AG10803 (cell line): ENCODE results near the gene KIT.

Experiments used
- DNase-seq: peaks from one replicate; pipeline ENCODE4 v3.0.0; 2010; ENCODE audit warnings: low read depth
- H3K4me3 ChIP-seq: 2 replicates; pipeline ENCODE4 v1.5.1; 2011; ENCODE audit warnings: mild to moderate bottlenecking, low read length, control low read depth
- TF ChIP-seq, protein P1 (sequence below): conservative IDR thresholded peaks from 2 replicates; pipeline ENCODE4 v1.5.1; 2011; ENCODE audit warnings: mild to moderate bottlenecking, low read length, control low read depth, inconsistent platforms

Gene KIT

GRCh38 chr4:54661169-54661568 lies 3.4 kb downstream of the KIT start:
- DNase-seq, result peak; percentile 92
- no peak overlapping the region for H3K4me3 ChIP-seq
- TF ChIP-seq, protein P1, sequence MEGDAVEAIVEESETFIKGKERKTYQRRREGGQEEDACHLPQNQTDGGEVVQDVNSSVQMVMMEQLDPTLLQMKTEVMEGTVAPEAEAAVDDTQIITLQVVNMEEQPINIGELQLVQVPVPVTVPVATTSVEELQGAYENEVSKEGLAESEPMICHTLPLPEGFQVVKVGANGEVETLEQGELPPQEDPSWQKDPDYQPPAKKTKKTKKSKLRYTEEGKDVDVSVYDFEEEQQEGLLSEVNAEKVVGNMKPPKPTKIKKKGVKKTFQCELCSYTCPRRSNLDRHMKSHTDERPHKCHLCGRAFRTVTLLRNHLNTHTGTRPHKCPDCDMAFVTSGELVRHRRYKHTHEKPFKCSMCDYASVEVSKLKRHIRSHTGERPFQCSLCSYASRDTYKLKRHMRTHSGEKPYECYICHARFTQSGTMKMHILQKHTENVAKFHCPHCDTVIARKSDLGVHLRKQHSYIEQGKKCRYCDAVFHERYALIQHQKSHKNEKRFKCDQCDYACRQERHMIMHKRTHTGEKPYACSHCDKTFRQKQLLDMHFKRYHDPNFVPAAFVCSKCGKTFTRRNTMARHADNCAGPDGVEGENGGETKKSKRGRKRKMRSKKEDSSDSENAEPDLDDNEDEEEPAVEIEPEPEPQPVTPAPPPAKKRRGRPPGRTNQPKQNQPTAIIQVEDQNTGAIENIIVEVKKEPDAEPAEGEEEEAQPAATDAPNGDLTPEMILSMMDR, result no peak

DNA sequence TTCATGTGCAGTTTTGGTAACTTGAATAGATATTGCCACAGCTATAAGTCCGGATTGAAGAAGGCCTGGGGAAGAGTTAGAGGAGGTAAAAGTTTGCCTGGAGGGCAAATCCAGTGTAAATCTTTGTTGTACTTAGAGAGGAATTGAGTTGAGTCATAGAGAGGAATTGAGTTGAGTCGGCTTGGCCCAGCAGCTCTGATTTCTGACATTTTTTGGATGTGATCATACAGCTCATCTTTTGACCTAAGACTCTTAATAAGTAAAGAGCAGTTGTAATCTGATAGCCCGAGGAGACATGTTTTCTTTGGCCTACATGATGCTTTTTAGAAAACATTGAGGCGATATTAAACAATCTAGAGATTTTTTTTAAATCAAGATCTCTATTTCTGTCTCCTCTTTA lies 3.9 kb downstream of the KIT start:
- TF ChIP-seq, protein P1, result no peak
- no peak overlapping the region for H3K4me3 ChIP-seq
- DNase-seq, result peak; percentile 95

GRCh38 chr4:54662123-54662522 lies 4.4 kb downstream of the KIT start:
- TF ChIP-seq, protein P1, result no peak
- H3K4me3 ChIP-seq, result no peak overlapping the region
- DNase-seq, result no peak

DNA sequence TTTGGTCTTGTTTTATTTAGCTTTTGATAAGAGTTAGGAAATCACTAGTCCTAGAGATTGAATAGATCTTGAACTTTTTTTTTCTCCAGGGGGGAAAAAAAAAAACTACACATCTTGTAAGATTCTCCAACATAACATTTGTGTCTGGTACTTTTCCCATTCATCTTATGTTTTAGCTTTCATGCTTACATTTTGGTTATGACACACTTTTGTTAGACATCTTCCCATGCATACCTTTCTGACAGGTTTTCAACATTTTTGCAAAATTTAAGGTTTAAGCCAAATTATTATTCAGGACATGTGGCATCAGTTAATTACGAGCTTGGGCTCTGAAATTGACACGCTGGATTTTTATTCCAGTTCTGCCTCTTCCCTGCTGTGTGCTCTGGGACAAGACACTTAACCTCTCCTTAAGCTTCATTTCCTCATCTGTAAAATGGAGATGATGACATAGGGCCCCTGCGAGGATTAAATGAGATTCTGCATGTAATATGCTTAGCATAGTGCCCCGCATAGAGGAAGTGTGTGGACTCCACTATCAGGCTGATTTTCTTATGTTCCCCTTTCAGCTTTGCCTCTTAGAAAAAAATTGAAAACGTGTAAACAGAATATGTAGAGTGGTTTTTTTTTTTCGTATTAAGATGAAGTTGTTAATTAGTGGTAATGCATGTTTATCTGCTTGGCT lies 5.3 kb downstream of the KIT start:
- peak; percentile 53 for DNase-seq
- H3K4me3 ChIP-seq, result no peak overlapping the region
- TF ChIP-seq, protein P1, result no peak

- no peak overlapping the region for H3K4me3 ChIP-seq
- TF ChIP-seq, protein P1, result no peak
- DNase-seq, result no peak
Measured at GRCh38 chr4:54664400-54664799, 6.6 kb downstream of the KIT start.

DNA sequence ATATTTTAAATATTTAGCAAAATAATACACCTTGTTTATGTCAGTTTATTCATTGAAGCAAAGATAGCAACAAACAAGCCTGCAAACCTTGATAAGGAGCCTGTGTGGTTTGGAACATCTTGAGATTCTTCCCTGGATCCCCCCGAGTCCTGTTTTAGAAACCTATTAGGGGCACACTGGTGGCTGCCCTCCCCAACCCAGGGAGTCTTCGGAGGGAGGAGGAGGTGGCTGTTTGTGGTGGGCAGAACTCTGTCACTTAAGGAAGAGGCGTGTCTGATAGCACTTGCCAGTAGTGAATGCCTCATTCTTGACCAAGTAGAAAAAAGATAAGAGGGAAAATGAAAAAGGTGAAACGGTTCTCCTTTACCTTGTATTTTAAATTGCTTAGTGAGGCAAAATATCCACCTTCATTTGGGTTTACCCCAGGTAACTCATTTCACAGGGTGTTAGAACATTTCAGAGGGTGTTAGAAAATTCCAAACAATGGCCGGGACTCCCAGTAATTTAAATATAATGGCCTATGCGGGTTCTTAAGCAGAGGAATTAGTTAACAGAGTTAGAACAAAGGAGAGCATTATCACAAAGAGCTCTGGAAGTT lies 10.4 kb downstream of the KIT start:
- no peak for DNase-seq
- H3K4me3 ChIP-seq, result no peak overlapping the region
- TF ChIP-seq, protein P1, result no peak

DNA sequence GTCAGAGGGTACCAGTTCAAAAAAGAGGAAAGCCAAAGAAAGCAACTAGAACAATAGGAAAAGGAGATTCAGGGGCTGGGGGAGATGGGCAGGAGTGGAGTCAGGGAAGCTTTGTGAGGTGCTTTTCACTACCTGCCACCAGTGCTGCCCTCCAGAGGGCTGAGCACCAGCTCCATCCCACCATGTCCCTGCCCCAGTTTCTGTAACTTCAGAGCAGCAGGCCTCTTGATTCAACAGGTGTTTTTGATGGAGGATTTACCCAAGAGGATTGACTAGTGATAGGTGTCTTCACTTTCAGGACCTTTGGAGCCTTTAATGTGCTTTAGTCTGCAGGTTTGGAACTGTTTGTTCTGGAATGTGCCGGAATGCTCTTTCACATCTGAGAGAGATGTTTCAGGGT lies 12.1 kb downstream of the KIT start:
- DNase-seq, result no peak
- H3K4me3 ChIP-seq, result no peak overlapping the region
- TF ChIP-seq, protein P1, result no peak
